ENCODE measurements around the gene OR10K1. TPM values are rescaled to one million over a fixed set of nuclear protein-coding genes. Genes with fewer than 3 reads are reported as not detected.

Gene OR10K1
- polyA plus RNA-seq, 2 of the 4 experiments (the other 2 are of a cell fraction): not detected

- no peak for TF ChIP-seq REST (IDR thresholded peaks at IDR 0.05)
Observed at GRCh38 chr1:158509471-158510156, 48.0 kb downstream of the OR10K1 start (continued).

DNA sequence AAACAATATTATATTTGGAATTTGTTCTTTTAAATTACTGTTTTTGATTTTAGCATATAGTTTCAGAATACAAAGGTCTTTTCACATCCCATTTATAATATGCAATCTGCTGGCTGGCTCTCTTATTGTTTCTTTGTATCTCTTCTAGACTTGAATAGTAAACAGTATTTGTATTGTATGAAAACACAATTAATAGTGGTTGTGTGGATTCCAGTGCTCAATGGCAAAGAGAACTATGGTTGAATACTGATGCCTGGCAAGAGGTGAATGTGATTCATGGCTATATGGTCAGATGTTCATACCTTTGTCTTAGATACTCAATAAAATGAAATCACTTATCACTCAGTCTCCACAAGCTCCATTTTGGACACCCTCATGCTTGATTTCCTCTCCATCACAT is 55.3 kb downstream of the OR10K1 start:
- POLR2A ChIA-PET: no interaction called here
- Histone ChIP-seq H3K4me3 (no peak overlapping the region), H3K9me3 (no peaks in the 10 kb centered on the region), H3K4me1 (no peaks in the 10 kb centered on the region), H3K4me2 (no peak overlapping the region), H3K27ac (no peak overlapping the region)
- no peak for FAIRE-seq
- no peak for TF ChIP-seq GATA3 (IDR thresholded peaks at IDR 0.05; ENCODE audit: borderline replicate concordance)
- TF ChIP-seq, protein P1, sequence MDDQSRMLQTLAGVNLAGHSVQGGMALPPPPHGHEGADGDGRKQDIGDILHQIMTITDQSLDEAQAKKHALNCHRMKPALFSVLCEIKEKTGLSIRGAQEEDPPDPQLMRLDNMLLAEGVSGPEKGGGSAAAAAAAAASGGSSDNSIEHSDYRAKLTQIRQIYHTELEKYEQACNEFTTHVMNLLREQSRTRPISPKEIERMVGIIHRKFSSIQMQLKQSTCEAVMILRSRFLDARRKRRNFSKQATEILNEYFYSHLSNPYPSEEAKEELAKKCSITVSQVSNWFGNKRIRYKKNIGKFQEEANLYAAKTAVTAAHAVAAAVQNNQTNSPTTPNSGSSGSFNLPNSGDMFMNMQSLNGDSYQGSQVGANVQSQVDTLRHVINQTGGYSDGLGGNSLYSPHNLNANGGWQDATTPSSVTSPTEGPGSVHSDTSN (IDR thresholded peaks at IDR 0.05): no peak
- TF ChIP-seq, protein P2, sequence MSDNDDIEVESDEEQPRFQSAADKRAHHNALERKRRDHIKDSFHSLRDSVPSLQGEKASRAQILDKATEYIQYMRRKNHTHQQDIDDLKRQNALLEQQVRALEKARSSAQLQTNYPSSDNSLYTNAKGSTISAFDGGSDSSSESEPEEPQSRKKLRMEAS (IDR thresholded peaks at IDR 0.05): no peak
- TF ChIP-seq RFX5 (IDR thresholded peaks at IDR 0.05): no peak
- no peak for TF ChIP-seq TFCP2L1 (CRISPR knock-in tag; IDR thresholded peaks at IDR 0.05)
- no peak for TF ChIP-seq POLR2A (IDR thresholded peaks at IDR 0.05; ENCODE audit: low read length)
- no peak for TF ChIP-seq RAD21 (conservative IDR thresholded peaks at IDR 0.05 in 1 of 2, IDR thresholded peaks at IDR 0.05 in 1 of 2)
- no peak for TF ChIP-seq CTCF (IDR thresholded peaks at IDR 0.05)
- TF ChIP-seq RNF2 (IDR thresholded peaks at IDR 0.05; ENCODE audit: borderline replicate concordance, low read depth): no peak
- TF ChIP-seq FOSL2 (IDR thresholded peaks at IDR 0.05): no peak
- TF ChIP-seq FOSL2 (CRISPR knock-in tag; IDR thresholded peaks at IDR 0.05): no peak
- no peak for TF ChIP-seq POLR2AphosphoS2 (conservative IDR thresholded peaks at IDR 0.05; ENCODE audit: low read length)
- TF ChIP-seq SREBF2 (IDR thresholded peaks at IDR 0.05): no peak
- no peak for TF ChIP-seq KDM5A (IDR thresholded peaks at IDR 0.05)
- no peak for TF ChIP-seq EP300 (IDR thresholded peaks at IDR 0.05)
- CTCF ChIA-PET: no interaction called here
- DNase-seq (ENCODE audit: low read depth in 1 of 2, low spot score in 1 of 2): no peak
- no peak for ATAC-seq

Other genes starting within 250 kb of the OR10K1 start
- gene CD1A, start 207.4 kb upstream of the OR10K1 start, polyA plus RNA-seq (2011; rRNA removed): not detected in 2 replicates
- gene CD1A, start 207.4 kb upstream of the OR10K1 start, polyA plus RNA-seq (2017; fragmentation: RNase III; extraction: RNeasy Plus Mini Kit Qiagen cat#74134 plus additional on column Dnase treatment): not detected in 3 replicates
- gene CD1C, start 171.9 kb upstream of the OR10K1 start, polyA plus RNA-seq (2011; rRNA removed): not detected in 2 replicates
- not detected in 3 replicates for gene CD1C, start 171.9 kb upstream of the OR10K1 start, polyA plus RNA-seq (2017; fragmentation: RNase III; extraction: RNeasy Plus Mini Kit Qiagen cat#74134 plus additional on column Dnase treatment)
- gene CD1B, start 130.3 kb upstream of the OR10K1 start, polyA plus RNA-seq (2011; rRNA removed): not detected in 2 replicates
- gene CD1B, start 130.3 kb upstream of the OR10K1 start, polyA plus RNA-seq (2017; fragmentation: RNase III; extraction: RNeasy Plus Mini Kit Qiagen cat#74134 plus additional on column Dnase treatment): not detected in 3 replicates
- gene CD1E, start 107.9 kb upstream of the OR10K1 start, polyA plus RNA-seq (2011; rRNA removed): not detected in 2 replicates
- gene CD1E, start 107.9 kb upstream of the OR10K1 start, polyA plus RNA-seq (2017; fragmentation: RNase III; extraction: RNeasy Plus Mini Kit Qiagen cat#74134 plus additional on column Dnase treatment): not detected in 3 replicates
- gene OR10T2, start 62.4 kb upstream of the OR10K1 start, polyA plus RNA-seq (2011; rRNA removed): not detected in 2 replicates
- gene OR10T2, start 62.4 kb upstream of the OR10K1 start, polyA plus RNA-seq (2017; fragmentation: RNase III; extraction: RNeasy Plus Mini Kit Qiagen cat#74134 plus additional on column Dnase treatment): not detected in 3 replicates
- not detected in 2 replicates for gene OR10K2, start 35.6 kb upstream of the OR10K1 start, polyA plus RNA-seq (2011; rRNA removed)
- not detected in 3 replicates for gene OR10K2, start 35.6 kb upstream of the OR10K1 start, polyA plus RNA-seq (2017; fragmentation: RNase III; extraction: RNeasy Plus Mini Kit Qiagen cat#74134 plus additional on column Dnase treatment)
- gene OR10R2, start 10.4 kb downstream of the OR10K1 start, polyA plus RNA-seq (2011; rRNA removed): not detected in 2 replicates
- gene OR10R2, start 10.4 kb downstream of the OR10K1 start, polyA plus RNA-seq (2017; fragmentation: RNase III; extraction: RNeasy Plus Mini Kit Qiagen cat#74134 plus additional on column Dnase treatment): not detected in 3 replicates
- gene OR6Y1, start 92.6 kb downstream of the OR10K1 start, polyA plus RNA-seq (2011; rRNA removed): not detected in 2 replicates
- gene OR6Y1, start 92.6 kb downstream of the OR10K1 start, polyA plus RNA-seq (2017; fragmentation: RNase III; extraction: RNeasy Plus Mini Kit Qiagen cat#74134 plus additional on column Dnase treatment): not detected in 3 replicates
- gene OR6P1, start 108.7 kb downstream of the OR10K1 start, polyA plus RNA-seq (2011; rRNA removed): not detected in 2 replicates
- not detected in 3 replicates for gene OR6P1, start 108.7 kb downstream of the OR10K1 start, polyA plus RNA-seq (2017; fragmentation: RNase III; extraction: RNeasy Plus Mini Kit Qiagen cat#74134 plus additional on column Dnase treatment)
- gene OR10X1, start 118.1 kb downstream of the OR10K1 start, polyA plus RNA-seq (2011; rRNA removed): not detected in 2 replicates
- not detected in 3 replicates for gene OR10X1, start 118.1 kb downstream of the OR10K1 start, polyA plus RNA-seq (2017; fragmentation: RNase III; extraction: RNeasy Plus Mini Kit Qiagen cat#74134 plus additional on column Dnase treatment)
- not detected in 2 replicates for gene OR10Z1, start 143.4 kb downstream of the OR10K1 start, polyA plus RNA-seq (2011; rRNA removed)
- gene OR10Z1, start 143.4 kb downstream of the OR10K1 start, polyA plus RNA-seq (2017; fragmentation: RNase III; extraction: RNeasy Plus Mini Kit Qiagen cat#74134 plus additional on column Dnase treatment): not detected in 3 replicates
- gene SPTA1, start 224.9 kb downstream of the OR10K1 start, polyA plus RNA-seq (2011; rRNA removed): 0.09 and 0.10 TPM in 2 replicates
- not detected in 3 replicates for gene SPTA1, start 224.9 kb downstream of the OR10K1 start, polyA plus RNA-seq (2017; fragmentation: RNase III; extraction: RNeasy Plus Mini Kit Qiagen cat#74134 plus additional on column Dnase treatment)
- gene OR6K2, start 238.8 kb downstream of the OR10K1 start, polyA plus RNA-seq (2011; rRNA removed): not detected in 2 replicates
- gene OR6K2, start 238.8 kb downstream of the OR10K1 start, polyA plus RNA-seq (2017; fragmentation: RNase III; extraction: RNeasy Plus Mini Kit Qiagen cat#74134 plus additional on column Dnase treatment): not detected in 3 replicates

All from A549 (cell line).